Measurements from ENCODE around the gene LHFPL6.

LHFPL6 gene

DNA sequence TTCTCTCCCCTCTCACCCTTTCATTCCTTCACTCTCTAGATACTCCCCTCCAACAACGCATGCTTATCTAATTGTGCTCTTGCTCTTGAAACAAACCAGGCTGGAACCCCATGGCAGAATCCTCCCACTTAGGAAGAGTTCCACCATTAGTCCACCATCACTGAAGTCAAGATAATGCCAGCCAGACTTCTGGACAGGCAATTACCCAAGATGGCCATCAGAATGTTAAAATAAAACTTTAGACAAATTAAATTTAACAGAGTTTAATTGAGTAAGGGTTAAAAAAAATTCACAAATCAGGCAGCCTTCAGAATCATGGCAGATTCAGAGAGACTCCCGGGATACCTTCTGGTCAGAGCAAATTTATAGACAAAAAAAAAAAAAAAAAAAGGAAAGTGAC, 221.5 kb downstream of the LHFPL6 start:
- no peak for DNase-seq (ENCODE audit: low spot score)

- DNase-seq (ENCODE audit: low spot score) = no peak
Measured at GRCh38 chr13:39379667-39380655, 223.0 kb downstream of the LHFPL6 start.

- DNase-seq (ENCODE audit: low spot score) = no peak
Measured at GRCh38 chr13:39379118-39379517, 223.9 kb downstream of the LHFPL6 start.

DNA sequence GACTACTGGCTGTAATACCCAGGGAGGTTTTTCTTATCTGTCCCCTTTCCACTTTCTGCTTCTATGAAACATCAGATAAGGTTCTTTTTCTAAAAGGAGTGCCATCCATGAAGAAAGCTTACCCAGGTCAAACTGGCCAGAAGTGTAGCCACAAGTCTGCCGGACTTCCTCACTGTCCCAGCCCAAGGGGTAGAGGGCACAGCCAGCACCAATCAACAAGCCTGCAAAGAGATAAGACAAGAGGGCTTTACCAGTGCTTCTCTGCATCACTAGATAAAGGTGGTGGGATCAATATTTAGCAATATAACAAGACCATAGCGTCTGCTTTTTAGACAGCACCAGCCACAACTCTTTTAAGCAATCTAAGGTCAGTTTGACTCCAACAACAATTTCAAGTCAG, 224.7 kb downstream of the LHFPL6 start:
- no peak for DNase-seq (ENCODE audit: low spot score)

DNA sequence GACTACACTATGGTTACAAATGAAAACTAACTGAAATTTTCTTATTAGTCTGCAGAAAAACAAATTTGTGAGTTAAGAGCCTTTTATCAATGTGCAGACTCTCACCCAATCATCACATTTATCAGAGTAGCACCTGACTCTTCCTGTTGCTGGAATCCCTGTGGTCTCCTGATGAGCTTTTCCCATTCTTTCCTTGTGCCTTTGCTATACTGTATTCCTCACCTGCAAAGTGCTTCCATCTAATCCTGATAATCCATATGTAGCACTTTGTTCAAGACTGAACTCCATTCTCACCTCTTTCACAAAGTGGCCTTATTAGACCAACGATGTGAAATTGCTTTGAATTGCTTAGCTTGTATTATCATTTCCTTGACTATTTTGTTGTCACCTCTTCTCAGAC, 225.3 kb downstream of the LHFPL6 start:
- DNase-seq (ENCODE audit: low spot score) = no peak

GRCh38 chr13:39376076-39376475, 226.9 kb downstream of the LHFPL6 start:
- DNase-seq (ENCODE audit: low spot score) = no peak

DNA sequence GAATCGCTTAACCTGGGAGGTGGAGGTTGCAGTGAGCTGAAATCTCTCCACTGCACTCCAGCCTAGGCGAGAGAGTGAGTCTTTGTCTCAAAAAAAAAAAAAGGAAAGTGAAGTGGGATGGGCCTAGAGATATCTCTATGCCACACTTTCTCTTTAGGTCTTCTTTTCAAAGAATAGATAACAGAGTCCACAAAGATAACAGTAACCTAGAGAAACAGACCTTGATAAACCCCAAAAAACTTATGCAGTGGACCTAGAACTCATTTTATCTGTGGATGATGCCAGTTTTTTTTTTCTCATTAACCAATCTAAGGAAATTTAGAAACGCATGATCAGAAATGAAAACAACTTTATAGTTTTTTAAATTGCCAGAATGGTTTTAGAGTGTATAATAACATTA, 227.4 kb downstream of the LHFPL6 start:
- no peak for DNase-seq (ENCODE audit: low spot score)

DNA sequence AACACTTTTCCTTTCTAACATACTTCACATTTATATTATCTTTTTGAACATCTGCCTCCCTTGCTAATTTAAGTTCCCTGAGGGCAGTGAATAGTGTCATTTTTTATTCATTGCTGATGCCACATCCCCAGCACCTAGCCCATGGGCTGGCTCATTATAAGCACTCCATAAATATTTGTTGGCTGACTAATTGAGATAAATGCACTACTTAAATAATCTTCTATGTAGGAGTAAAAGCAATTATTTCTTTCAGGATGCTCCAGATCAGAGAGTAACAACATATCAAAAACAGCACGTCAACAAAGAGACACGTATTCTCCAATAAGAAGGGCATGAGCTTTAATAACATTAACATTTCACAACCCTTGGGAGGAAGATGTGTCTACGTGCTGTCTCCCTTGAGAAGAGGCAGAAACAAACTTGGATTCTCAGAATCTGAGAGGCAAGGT, 228.2 kb downstream of the LHFPL6 start:
- DNase-seq (ENCODE audit: low spot score) = no peak

DNA sequence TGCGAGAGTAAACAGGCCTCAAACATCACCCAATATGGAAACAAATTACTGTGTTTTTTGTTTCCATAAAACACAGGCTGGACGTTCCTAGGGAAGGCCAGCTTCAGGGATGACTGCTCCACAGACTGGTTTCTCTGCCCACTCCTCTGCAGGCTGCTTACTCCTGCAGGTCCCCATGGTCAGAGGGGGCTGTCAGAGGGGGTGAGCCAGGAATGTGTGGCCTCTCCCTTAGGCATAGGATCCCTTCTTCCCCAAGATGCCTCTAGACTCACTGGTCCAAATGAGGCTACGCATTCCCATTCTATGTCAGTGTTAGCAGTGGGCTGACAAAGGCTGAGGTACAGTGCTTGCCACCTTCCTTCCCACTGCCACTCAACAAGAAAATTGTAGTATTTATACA, 229.8 kb downstream of the LHFPL6 start:
- DNase-seq (ENCODE audit: low spot score) = no peak

GRCh38 chr13:39371706-39372105, 231.3 kb downstream of the LHFPL6 start:
- DNase-seq (ENCODE audit: low spot score) = no peak

GRCh38 chr13:39370554-39370953, 232.4 kb downstream of the LHFPL6 start:
- DNase-seq (ENCODE audit: low spot score) = no peak

DNA sequence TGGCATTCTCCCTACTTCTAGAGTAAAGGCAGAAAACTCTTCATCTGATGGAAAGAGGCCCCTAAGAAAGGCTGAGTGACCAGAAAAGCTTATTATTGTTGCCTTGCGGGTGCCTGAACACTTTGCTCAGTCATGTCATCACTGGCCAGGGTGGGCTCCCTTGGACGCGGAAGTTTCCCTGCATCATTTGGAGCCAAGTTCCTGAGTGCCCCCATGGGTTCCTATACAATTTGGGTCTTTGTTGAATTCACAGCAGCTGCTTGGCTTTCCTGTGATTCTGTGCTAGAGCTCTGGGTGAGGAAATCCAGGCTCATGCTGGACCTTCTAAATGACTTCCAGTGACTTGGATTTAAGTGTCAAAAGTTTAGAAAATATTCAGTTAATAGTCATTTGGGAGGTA, 232.9 kb downstream of the LHFPL6 start:
- DNase-seq (ENCODE audit: low spot score) = no peak

DNA sequence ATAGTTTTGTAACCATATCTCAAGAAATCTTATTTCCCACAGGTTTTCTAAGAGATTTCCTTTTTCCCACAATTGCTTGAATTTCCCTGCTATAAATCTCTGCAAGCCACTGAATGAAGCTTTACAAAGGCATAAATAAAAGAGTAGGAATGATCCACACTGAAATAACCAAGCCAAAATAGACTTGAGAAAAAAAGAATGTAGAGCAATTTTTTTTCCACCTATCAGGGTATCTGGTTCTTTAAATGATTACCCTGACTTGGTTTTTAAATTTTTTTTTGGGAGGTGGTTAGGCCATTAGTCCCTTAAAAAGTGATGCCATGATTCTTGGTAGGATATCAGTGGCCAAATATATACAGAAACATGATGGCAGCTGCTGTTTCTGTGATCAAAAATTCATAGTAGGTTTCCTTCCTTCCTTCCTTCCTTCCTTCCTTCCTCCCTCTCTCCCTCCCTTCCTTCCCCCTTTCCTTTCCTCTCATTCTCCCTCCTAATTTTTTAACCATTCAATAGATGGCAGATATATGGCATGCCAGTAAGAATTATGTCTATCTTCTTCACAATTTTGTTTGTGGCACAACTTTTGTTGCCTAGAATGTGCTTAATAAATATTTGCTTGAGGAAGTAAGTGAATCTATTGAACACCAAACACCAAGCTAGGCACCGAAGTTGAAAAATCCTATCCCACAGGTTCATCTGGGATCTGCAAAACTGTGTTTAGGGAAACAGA, 233.7 kb downstream of the LHFPL6 start:
- DNase-seq (ENCODE audit: low spot score) = no peak

DNA sequence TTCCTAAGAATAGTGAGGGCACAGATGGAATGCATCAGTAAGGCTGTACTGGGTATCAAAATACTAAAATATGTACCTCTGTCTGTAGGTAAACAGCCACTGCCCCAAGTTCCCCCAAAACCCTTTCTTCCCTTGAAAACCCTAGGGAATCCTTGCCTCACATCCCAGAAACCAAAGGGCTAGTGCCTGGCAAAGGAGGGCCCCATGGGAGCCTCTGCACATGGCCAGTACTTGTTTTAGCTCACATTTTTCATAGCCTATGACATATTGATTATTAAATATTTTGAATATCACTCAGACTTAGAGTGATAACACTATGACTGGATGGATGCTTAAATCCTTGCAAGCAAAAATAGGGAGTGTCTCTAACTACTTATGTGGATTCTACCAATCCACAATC, 237.1 kb downstream of the LHFPL6 start:
- no peak for DNase-seq (ENCODE audit: low spot score)

- no peak for DNase-seq (ENCODE audit: low spot score)
Measured at GRCh38 chr13:39364947-39365468, 238.0 kb downstream of the LHFPL6 start.

DNA sequence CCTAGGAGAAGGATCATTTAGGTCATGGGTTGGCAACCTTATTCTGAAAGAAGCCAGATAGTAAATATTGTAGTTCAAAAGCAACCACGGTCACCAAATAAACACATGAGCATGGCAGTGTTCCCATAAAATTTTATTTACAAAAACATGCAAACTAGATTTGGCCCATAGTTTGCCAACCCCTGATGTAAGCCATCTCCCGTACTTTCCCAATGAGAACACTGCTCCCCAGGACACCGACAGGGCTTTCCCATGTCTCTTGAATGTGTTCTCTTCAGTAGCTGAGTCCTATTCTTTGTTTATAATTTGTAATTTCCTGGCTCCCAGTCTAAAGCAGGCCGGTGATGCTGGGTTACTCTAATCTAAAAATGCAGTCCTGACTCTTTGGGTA, 239.6 kb downstream of the LHFPL6 start:
- no peak for DNase-seq (ENCODE audit: low spot score)

DNA sequence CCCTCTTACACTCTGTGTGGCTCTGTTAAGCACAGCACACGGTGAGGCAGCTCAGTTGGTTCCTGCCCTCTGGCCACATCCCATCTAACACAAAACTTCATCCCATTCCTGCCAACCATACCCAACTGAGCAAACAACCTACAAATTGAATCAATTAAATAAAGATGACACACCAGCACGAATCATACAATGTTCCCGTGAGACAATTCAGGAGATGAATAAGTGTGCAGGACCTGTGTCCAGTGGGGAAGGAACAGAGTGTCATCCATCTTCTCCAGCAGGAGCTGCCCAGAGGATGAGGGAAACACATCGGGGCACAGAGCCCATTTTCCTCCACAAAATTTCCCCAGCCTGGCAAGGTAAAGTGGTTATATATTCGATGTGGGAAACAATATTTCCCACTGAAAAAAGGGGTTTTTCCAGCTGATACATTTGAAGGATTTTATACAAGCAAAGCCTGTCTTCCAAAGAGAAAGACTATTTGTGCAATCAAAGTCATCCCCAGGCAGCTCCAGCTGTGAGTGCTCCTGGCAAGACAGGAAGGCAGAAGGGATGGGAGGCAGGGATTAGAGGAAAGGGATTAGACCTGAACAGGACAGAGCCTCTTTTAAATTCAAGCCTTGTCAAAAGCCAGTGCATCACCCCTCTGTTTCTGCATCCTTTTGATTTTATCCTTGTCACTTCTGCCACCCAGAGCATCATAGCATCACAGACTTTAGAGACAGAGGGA, 240.2 kb downstream of the LHFPL6 start:
- DNase-seq (ENCODE audit: low spot score) = no peak

GRCh38 chr13:39353988-39354387, 249.0 kb downstream of the LHFPL6 start:
- DNase-seq (ENCODE audit: low spot score) = no peak

- DNase-seq (ENCODE audit: low spot score) = no peak
Measured at GRCh38 chr13:39350461-39350881, 252.5 kb downstream of the LHFPL6 start.

- no peak for DNase-seq (ENCODE audit: low spot score)
Measured at GRCh38 chr13:39349391-39349960, 253.5 kb downstream of the LHFPL6 start.
